SK-N-SH (cell line): ENCODE data around the gene RP2.

Experiments used
- SIN3A ChIP-seq: IDR thresholded peaks from 2 replicates; pipeline ENCODE4 v1.6.1; 2012; ENCODE audit warnings: low read depth, mild to moderate bottlenecking, low read length, moderate library complexity, borderline replicate concordance
- SMC3 ChIP-seq: IDR thresholded peaks from 2 replicates; pipeline ENCODE4 v1.6.1; 2012; ENCODE audit warnings: low read depth, low read length, improper control_type of control experiment
- YY1 ChIP-seq: IDR thresholded peaks from 2 replicates; pipeline ENCODE4 v1.4.0; 2012; ENCODE audit warnings: low read depth, mild to moderate bottlenecking
- TF ChIP-seq, protein P1 (sequence below): IDR thresholded peaks from 2 replicates; pipeline ENCODE4 v1.6.1; 2012; ENCODE audit warnings: mild to moderate bottlenecking, low read depth, low read length, moderate library complexity
- TF ChIP-seq, protein P2 (sequence below): fragments of 150-350 bp; IDR thresholded peaks from 2 replicates; pipeline ENCODE4 v1.6.1; 2017; ENCODE audit warnings: antibody characterized with exemption, low read length, low read depth, borderline replicate concordance
- TF ChIP-seq, protein P3 (sequence below): fragments of 200-600 bp; sonication (generic); IDR thresholded peaks from 2 replicates; pipeline ENCODE4 v1.6.1; 2017; ENCODE audit warnings: antibody characterized with exemption, mild to moderate bottlenecking, moderate library complexity

DNA sequence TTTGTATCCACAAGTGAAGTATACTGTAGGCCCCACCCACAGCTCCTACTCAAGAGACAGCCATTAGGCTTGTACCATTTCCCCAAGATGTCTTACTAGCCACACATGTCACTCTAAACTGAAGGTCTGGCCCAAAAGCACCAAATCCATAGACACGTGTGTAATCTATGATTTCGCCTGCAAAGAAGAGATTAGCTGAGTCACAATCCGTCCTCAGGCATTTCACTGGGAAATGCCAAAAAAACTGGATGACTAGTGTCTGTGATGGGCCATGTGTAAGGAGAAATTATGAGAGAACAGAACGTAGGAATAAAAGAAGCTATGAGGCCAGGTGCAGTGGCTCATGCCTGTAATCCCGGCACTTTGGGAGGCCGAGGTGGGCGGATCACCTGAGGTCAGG is 21.9 kb upstream of the RP2 start:
- TF ChIP-seq, protein P1, sequence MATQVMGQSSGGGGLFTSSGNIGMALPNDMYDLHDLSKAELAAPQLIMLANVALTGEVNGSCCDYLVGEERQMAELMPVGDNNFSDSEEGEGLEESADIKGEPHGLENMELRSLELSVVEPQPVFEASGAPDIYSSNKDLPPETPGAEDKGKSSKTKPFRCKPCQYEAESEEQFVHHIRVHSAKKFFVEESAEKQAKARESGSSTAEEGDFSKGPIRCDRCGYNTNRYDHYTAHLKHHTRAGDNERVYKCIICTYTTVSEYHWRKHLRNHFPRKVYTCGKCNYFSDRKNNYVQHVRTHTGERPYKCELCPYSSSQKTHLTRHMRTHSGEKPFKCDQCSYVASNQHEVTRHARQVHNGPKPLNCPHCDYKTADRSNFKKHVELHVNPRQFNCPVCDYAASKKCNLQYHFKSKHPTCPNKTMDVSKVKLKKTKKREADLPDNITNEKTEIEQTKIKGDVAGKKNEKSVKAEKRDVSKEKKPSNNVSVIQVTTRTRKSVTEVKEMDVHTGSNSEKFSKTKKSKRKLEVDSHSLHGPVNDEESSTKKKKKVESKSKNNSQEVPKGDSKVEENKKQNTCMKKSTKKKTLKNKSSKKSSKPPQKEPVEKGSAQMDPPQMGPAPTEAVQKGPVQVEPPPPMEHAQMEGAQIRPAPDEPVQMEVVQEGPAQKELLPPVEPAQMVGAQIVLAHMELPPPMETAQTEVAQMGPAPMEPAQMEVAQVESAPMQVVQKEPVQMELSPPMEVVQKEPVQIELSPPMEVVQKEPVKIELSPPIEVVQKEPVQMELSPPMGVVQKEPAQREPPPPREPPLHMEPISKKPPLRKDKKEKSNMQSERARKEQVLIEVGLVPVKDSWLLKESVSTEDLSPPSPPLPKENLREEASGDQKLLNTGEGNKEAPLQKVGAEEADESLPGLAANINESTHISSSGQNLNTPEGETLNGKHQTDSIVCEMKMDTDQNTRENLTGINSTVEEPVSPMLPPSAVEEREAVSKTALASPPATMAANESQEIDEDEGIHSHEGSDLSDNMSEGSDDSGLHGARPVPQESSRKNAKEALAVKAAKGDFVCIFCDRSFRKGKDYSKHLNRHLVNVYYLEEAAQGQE, result no peak
- TF ChIP-seq, protein P2, sequence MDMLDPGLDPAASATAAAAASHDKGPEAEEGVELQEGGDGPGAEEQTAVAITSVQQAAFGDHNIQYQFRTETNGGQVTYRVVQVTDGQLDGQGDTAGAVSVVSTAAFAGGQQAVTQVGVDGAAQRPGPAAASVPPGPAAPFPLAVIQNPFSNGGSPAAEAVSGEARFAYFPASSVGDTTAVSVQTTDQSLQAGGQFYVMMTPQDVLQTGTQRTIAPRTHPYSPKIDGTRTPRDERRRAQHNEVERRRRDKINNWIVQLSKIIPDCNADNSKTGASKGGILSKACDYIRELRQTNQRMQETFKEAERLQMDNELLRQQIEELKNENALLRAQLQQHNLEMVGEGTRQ, result no peak
- TF ChIP-seq, protein P3, sequence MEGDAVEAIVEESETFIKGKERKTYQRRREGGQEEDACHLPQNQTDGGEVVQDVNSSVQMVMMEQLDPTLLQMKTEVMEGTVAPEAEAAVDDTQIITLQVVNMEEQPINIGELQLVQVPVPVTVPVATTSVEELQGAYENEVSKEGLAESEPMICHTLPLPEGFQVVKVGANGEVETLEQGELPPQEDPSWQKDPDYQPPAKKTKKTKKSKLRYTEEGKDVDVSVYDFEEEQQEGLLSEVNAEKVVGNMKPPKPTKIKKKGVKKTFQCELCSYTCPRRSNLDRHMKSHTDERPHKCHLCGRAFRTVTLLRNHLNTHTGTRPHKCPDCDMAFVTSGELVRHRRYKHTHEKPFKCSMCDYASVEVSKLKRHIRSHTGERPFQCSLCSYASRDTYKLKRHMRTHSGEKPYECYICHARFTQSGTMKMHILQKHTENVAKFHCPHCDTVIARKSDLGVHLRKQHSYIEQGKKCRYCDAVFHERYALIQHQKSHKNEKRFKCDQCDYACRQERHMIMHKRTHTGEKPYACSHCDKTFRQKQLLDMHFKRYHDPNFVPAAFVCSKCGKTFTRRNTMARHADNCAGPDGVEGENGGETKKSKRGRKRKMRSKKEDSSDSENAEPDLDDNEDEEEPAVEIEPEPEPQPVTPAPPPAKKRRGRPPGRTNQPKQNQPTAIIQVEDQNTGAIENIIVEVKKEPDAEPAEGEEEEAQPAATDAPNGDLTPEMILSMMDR, result no peak
- TF ChIP-seq YY1 (no peak), SIN3A (no peak), SMC3 (no peak)
